Measurements from ENCODE around the gene IGF1R.

DNA sequence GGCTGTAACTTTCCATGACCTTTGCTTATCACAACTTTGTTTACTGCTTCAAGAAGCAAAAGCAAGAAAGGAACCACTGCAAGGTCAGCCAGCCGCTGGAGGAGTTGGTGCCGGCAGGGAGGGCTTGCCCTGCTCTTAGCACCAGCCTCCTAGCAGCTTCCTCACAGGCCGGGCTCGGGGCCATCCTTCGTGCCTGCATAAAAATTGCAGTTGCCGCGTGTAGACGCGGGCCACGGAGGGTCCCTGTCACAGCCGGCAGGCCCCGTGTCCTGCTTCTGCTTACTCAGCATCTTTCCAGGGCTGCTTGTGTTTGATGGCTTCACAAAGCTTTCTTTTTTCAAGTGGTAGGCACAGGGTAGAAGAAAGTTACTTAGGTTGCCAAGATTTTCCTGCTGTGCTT is 274.8 kb downstream of the IGF1R start:
- TF ChIP-seq, protein P1, sequence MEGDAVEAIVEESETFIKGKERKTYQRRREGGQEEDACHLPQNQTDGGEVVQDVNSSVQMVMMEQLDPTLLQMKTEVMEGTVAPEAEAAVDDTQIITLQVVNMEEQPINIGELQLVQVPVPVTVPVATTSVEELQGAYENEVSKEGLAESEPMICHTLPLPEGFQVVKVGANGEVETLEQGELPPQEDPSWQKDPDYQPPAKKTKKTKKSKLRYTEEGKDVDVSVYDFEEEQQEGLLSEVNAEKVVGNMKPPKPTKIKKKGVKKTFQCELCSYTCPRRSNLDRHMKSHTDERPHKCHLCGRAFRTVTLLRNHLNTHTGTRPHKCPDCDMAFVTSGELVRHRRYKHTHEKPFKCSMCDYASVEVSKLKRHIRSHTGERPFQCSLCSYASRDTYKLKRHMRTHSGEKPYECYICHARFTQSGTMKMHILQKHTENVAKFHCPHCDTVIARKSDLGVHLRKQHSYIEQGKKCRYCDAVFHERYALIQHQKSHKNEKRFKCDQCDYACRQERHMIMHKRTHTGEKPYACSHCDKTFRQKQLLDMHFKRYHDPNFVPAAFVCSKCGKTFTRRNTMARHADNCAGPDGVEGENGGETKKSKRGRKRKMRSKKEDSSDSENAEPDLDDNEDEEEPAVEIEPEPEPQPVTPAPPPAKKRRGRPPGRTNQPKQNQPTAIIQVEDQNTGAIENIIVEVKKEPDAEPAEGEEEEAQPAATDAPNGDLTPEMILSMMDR (conservative IDR thresholded peaks at IDR 0.05 in 1 of 2, IDR thresholded peaks at IDR 0.05 in 1 of 2; ENCODE audit: extremely low read depth in 1 of 2, insufficient read depth in 1 of 2, low read depth in 1 of 2, low read length in 2 of 2) = no peak
- TF ChIP-seq EZH2 (IDR thresholded peaks at IDR 0.05; ENCODE audit: borderline replicate concordance, low read length) = no peak

Data from mammary epithelial cell (primary cell).